ENCODE results near the gene SNRNP200. TPM values are rescaled to one million over a fixed set of nuclear protein-coding genes. Genes with fewer than 3 reads are reported as not detected.
"Not testable (repeated sequence)": the region's sequence is repeated elsewhere in the genome, so short reads cannot be mapped to it uniquely, and the experiment has no call there.

The SNRNP200 gene
- total RNA-seq, 4 donors from 2014 or later, result 85.3 to 123 (median 104) TPM

GRCh38 chr2:96259497-96259921 is 45.8 kb downstream of the SNRNP200 start:
- intact Hi-C loops (cut with DNase I), result no loop called here
- Histone ChIP-seq H3K9me3 (no peaks in the 10 kb centered on the region), H3K27me3 (no peaks in the 10 kb centered on the region), H3K36me3 (peaks cover 8 to 19% of the 10 kb centered on the region in 2 donors), H3K4me1 (peaks cover 34 to 59% of the 10 kb centered on the region in 2 donors), H3K27ac (peak overlapping the region; percentile 80 to 93 (median 82)), H3K4me3 (replicated peaks in 1 of 3) (no peak overlapping the region)
- TF ChIP-seq POLR2A (IDR thresholded peaks at IDR 0.05), result peak in 1 of 2 donors; percentile 28
- TF ChIP-seq CTCF (IDR thresholded peaks at IDR 0.05), result no peak
- DNase-seq, result peak; percentile 46 to 65
- WGBS, 2 donors, result 69 to 73% methylated on average over 5 of the region's 5 CpGs

- intact Hi-C loops (cut with DNase I), result no loop called here
- TF ChIP-seq CTCF (IDR thresholded peaks at IDR 0.05) (no peak), POLR2A (IDR thresholded peaks at IDR 0.05) (no peak)
- 81 to 92% methylated on average over 4 to 7 of the region's 7 CpGs for WGBS, 2 donors
Measured at GRCh38 chr2:96258166-96259022, 47.0 kb downstream of the SNRNP200 start.

GRCh38 chr2:96257744-96258143 is 47.6 kb downstream of the SNRNP200 start:
- H3K9me3 ChIP-seq; H3K4me3 ChIP-seq (replicated peaks in 1 of 3); intact Hi-C loops (cut with DNase I); H3K27me3 ChIP-seq; DNase-seq: not testable (repeated sequence)
- 73 to 95% methylated on average over 3 of the region's 3 CpGs for WGBS, 2 donors
- peak overlapping the region in 2 of 3 donors; percentile 80 to 93 for H3K27ac ChIP-seq
- H3K4me1 ChIP-seq, result peaks cover 25 to 50% of the 10 kb centered on the region in 2 donors
- peaks cover 26 to 35% of the 10 kb centered on the region in 2 donors for H3K36me3 ChIP-seq

More at GRCh38 chr2:96258166-96259022, 47.0 kb downstream of the SNRNP200 start:
- no peaks in the 10 kb centered on the region for H3K27me3 ChIP-seq
- no peak for DNase-seq
- peak overlapping the region in 2 of 3 donors; percentile 80 to 93 for H3K27ac ChIP-seq
- peaks cover 19 to 29% of the 10 kb centered on the region in 2 donors for H3K36me3 ChIP-seq
- peaks cover 25 to 50% of the 10 kb centered on the region in 2 donors for H3K4me1 ChIP-seq
- no peaks in the 10 kb centered on the region for H3K9me3 ChIP-seq
- H3K4me3 ChIP-seq (replicated peaks in 1 of 3), result no peak overlapping the region

GRCh38 chr2:96256611-96257113 is 48.7 kb downstream of the SNRNP200 start:
- peak overlapping the region in 2 of 3 donors; percentile 41 to 56 for H3K27ac ChIP-seq
- no peaks in the 10 kb centered on the region for H3K27me3 ChIP-seq
- WGBS, 2 donors, result 77 to 82% methylated on average over 6 of the region's 6 CpGs
- H3K4me1 ChIP-seq, result peaks cover 25 to 49% of the 10 kb centered on the region in 2 donors
- no peak overlapping the region for H3K4me3 ChIP-seq (replicated peaks in 1 of 3)
- H3K9me3 ChIP-seq, result no peaks in the 10 kb centered on the region
- TF ChIP-seq CTCF (IDR thresholded peaks at IDR 0.05) (no peak), POLR2A (IDR thresholded peaks at IDR 0.05) (no peak)
- peaks cover 30 to 46% of the 10 kb centered on the region in 2 donors for H3K36me3 ChIP-seq
- DNase-seq, result no peak
- intact Hi-C loops (cut with DNase I), result no loop called here

- Histone ChIP-seq H3K4me1 (peaks cover 8 to 45% of the 10 kb centered on the region in 2 donors), H3K4me3 (replicated peaks in 1 of 3) (no peak overlapping the region), H3K36me3 (peaks cover 30 to 47% of the 10 kb centered on the region in 2 donors), H3K27me3 (no peaks in the 10 kb centered on the region), H3K27ac (peak overlapping the region in 2 of 3 donors; percentile 10 to 37), H3K9me3 (no peaks in the 10 kb centered on the region)
- TF ChIP-seq POLR2A (IDR thresholded peaks at IDR 0.05), result no peak
- TF ChIP-seq CTCF (IDR thresholded peaks at IDR 0.05), result no peak
- intact Hi-C loops (cut with DNase I), result no loop called here
- 82 to 88% methylated on average over 11 of the region's 11 CpGs for WGBS, 2 donors
- peak; percentile 6 to 11 for DNase-seq
Measured at GRCh38 chr2:96254571-96254970, 50.8 kb downstream of the SNRNP200 start.
